DND-41 (cell line): ENCODE results near the gene KLF15.

Experiments
- ATAC-seq: fragments of 200-7000 bp; cut with Tn5 transposase; 3 replicates; pipeline ENCODE4 v1.9.1; 2021; ENCODE audit warnings: low read depth; ENCODE audit not compliant: insufficient read depth
- DNase-seq: peaks from one replicate; pipeline ENCODE4 v3.0.0-alpha.2; 2020
- H2AFZ ChIP-seq: 2 replicates; pipeline ENCODE4 v1.6.0; 2012; ENCODE audit warnings: low read depth, low read length
- H3K27ac ChIP-seq: 2 replicates; pipeline ENCODE4 v1.5.1; 2012; ENCODE audit warnings: low read length, inconsistent platforms
- H3K27me3 ChIP-seq: fragments of 200-600 bp; sonication (generic); 2 replicates; pipeline ENCODE4 v1.6.0; 2012; ENCODE audit warnings: low read length, mild to moderate bottlenecking, inconsistent platforms; ENCODE audit not compliant: insufficient read depth, poor library complexity
- H3K36me3 ChIP-seq: 2 replicates; pipeline ENCODE4 v1.5.1; 2012; ENCODE audit warnings: low read length, inconsistent platforms; ENCODE audit not compliant: insufficient read depth
- H3K4me1 ChIP-seq: 2 replicates; pipeline ENCODE4 v1.5.1; 2012; ENCODE audit warnings: mild to moderate bottlenecking, low read length; ENCODE audit not compliant: insufficient read depth
- H3K4me2 ChIP-seq: 2 replicates; pipeline ENCODE4 v1.6.0; 2012; ENCODE audit warnings: mild to moderate bottlenecking, moderate library complexity, low read length, inconsistent platforms; ENCODE audit not compliant: insufficient read depth
- H3K4me3 ChIP-seq, 2 experiments: fragments of 200-600 bp in 1 of 2; shearing (Covaris generic) in 1 of 2; 2 replicates each; pipeline ENCODE4 v1.5.1; 2012 to 2016; ENCODE audit warnings: inconsistent platforms in 2 of 2, low read length in 2 of 2, mild to moderate bottlenecking in 2 of 2, low read depth in 1 of 2, moderate library complexity in 1 of 2
- H3K79me2 ChIP-seq: 2 replicates; pipeline ENCODE4 v1.6.0; 2012; ENCODE audit warnings: low read length, inconsistent platforms; ENCODE audit not compliant: insufficient read depth
- H3K9ac ChIP-seq: 2 replicates; pipeline ENCODE4 v1.6.0; 2012; ENCODE audit warnings: low read depth, mild to moderate bottlenecking, inconsistent platforms, low read length, moderate library complexity
- H3K9me3 ChIP-seq: 2 replicates; pipeline ENCODE4 v1.5.1; 2012; ENCODE audit warnings: low read length, moderate library complexity, mild to moderate bottlenecking, inconsistent platforms; ENCODE audit not compliant: insufficient read depth, severe bottlenecking
- H4K20me1 ChIP-seq: 2 replicates; pipeline ENCODE4 v1.6.0; 2012; ENCODE audit warnings: low read length; ENCODE audit not compliant: insufficient read depth
- CTCF ChIP-seq: IDR thresholded peaks from 2 replicates; pipeline ENCODE4 v1.5.1; 2012; ENCODE audit warnings: borderline replicate concordance, low read length, moderate library complexity, mild to moderate bottlenecking; ENCODE audit not compliant: poor library complexity, severe bottlenecking; ENCODE audit errors: extremely low read depth
- EZH2 ChIP-seq: IDR thresholded peaks from 3 replicates; pipeline ENCODE4 v1.6.1; 2012; ENCODE audit warnings: borderline replicate concordance, low read depth, mild to moderate bottlenecking, moderate library complexity, low read length, inconsistent platforms; ENCODE audit not compliant: severe bottlenecking

KLF15 gene

GRCh38 chr3:126389794-126390146 is 32.6 kb upstream of the KLF15 start:
- Histone ChIP-seq H3K9ac (no peak overlapping the region), H4K20me1 (no peaks in the 10 kb centered on the region), H3K79me2 (no peaks in the 10 kb centered on the region), H3K27me3 (peaks cover 13% of the 10 kb centered on the region), H3K27ac (no peak overlapping the region), H3K4me3 (no peak overlapping the region), H3K36me3 (no peaks in the 10 kb centered on the region), H3K4me1 (no peaks in the 10 kb centered on the region), H3K9me3 (no peaks in the 10 kb centered on the region), H2AFZ (no peak overlapping the region), H3K4me2 (no peak overlapping the region)
- TF ChIP-seq CTCF (no peak), EZH2 (no peak)
- DNase-seq (no peak), ATAC-seq (no peak)

GRCh38 chr3:126389112-126389793 is 32.0 kb upstream of the KLF15 start:
- Histone ChIP-seq H3K4me2 (no peak overlapping the region), H3K4me3 (no peak overlapping the region), H4K20me1 (no peaks in the 10 kb centered on the region), H3K9me3 (no peaks in the 10 kb centered on the region), H3K79me2 (no peaks in the 10 kb centered on the region), H3K27me3 (peaks cover 12% of the 10 kb centered on the region), H3K4me1 (no peaks in the 10 kb centered on the region), H2AFZ (no peak overlapping the region), H3K9ac (no peak overlapping the region), H3K27ac (no peak overlapping the region), H3K36me3 (no peaks in the 10 kb centered on the region)
- DNase-seq (no peak), ATAC-seq (no peak)
- TF ChIP-seq EZH2 (no peak), CTCF (no peak)

GRCh38 chr3:126381966-126382365 is 24.8 kb upstream of the KLF15 start:
- Histone ChIP-seq H3K36me3 (no peaks in the 10 kb centered on the region), H3K79me2 (no peaks in the 10 kb centered on the region), H3K9me3 (no peaks in the 10 kb centered on the region), H3K27ac (no peak overlapping the region), H3K27me3 (no peaks in the 10 kb centered on the region), H3K4me1 (no peaks in the 10 kb centered on the region), H3K4me2 (no peak overlapping the region), H3K4me3 (no peak overlapping the region), H3K9ac (no peak overlapping the region), H4K20me1 (0 out of 2 replicates have a peak, but pooled peaks cover 5% of the 10 kb centered on the region), H2AFZ (no peak overlapping the region)
- TF ChIP-seq CTCF (no peak), EZH2 (no peak)
- ATAC-seq (no peak), DNase-seq (no peak)
